ENCODE data around the gene STPG1.

STPG1 gene

DNA sequence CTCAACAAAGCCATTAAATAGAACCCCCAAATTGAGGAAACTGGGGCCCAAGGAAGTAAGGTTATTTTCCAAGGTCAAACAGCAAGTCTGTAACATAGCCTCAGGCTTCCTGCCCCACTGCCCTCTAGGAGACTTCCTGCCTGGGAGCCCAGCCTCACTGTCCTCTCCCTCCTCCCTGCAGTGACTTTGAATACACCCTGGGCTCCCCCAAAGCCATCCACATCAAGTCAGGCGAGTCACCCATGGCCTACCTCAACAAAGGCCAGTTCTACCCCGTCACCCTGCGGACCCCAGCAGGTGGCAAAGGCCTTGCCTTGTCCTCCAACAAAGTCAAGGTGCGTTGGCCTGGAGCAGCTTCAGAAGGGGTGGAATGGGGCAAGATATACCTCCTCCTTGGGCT lies 76.1 kb downstream of the STPG1 start:
- no peak for FAIRE-seq

DNA sequence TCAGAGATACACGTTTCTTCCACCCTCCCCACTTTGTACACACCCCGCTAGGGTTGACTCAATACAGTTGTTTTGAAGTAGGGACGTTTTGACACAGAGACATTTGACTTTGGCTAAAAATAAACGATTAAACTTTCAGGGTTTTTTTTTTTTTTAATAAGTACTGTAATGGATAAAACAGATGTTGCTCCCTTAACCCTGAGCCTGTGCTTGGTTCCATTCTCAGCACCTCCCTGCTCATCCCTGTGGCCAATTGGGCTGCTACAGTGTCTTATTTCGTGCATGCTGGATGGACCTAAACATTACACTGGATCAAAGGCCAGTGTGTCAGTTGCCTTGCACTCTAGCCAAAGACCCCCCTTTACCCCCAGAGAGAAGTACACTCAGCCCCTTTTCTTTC lies 77.5 kb downstream of the STPG1 start:
- FAIRE-seq: no peak

DNA sequence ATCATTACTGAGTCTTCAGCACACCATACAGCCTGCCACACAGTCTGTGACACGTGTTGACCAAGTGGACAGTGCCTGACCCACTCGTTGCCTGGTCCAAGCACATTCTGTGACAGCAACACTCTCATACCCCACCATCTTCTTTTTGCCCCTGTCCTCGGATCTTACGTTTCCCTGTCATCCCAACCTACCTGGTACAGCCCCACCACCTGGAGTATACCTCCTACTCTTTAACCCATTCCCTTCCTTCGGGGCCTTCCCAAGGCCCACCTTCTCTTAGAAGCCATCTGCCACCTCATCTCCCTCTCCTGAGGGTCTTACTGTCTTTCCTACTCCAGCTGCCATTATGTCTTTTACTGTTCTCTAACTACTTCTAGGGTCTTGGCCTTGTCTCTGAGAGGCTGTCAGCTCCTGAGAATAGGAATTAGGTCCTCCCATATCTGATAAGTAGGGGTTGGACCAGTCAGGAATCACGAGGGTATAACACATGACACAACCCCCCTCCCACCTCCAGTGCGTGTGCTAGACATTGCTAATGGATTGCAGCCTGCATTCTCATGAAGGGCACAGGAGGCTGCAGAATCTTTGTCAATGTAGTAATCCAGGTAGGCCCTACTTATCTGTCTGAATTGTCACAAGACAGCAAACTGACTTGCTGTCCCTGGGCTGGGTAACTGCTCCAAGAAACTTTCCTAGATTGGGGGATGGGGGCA lies 81.5 kb downstream of the STPG1 start:
- no peak for FAIRE-seq

DNA sequence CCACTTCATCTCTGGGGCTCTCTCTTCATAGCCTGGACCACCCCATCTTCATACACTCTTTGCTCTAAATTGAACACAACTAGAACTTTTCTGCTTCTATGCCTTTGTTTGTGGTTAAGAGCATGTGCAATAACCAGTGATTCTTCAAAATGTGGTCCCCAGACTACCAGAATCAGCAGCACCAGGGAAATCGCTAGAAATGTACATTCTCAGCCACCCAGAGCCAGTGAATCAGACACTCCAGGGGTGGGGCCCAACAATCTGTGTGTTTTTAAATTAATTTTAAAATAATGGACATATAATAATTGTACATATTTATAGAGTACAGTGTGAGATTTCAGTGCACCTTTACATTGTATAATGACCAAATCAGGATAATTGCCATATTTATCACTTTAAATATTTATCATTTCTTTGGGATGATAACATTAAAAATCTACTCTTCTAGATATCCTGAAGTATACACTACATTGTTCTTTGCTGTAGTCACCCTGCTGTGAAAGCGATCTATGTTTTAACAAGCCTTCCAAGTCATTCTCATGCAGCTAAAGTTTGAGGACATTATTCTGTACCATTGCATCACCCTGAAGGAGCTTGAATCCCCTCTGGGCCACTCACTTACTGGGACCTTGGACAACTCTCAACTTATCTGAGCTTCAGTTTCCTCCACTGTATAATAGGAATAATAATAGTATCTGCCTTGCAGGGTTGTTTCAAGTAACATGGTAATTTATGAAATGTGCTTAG lies 83.6 kb downstream of the STPG1 start:
- no peak for FAIRE-seq

DNA sequence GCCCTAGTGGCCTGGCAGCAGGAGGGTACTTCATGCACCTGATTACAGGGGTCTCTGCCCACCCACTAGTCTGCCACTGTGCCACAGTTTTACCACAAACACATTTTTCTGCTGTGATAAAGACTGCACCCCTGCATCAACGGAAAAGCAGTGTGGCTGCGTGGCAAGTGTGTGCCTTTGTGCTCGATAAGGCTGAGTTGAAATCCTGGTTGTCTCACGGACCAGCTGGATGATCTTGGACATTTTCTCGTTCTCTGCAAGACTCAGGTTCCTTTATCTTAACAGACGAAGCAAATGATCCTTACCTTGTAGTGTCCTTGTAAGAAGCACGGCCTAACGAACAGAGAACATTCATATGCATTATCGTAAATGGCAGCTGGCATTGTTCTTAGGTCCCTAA lies 84.3 kb downstream of the STPG1 start:
- no peak for FAIRE-seq

DNA sequence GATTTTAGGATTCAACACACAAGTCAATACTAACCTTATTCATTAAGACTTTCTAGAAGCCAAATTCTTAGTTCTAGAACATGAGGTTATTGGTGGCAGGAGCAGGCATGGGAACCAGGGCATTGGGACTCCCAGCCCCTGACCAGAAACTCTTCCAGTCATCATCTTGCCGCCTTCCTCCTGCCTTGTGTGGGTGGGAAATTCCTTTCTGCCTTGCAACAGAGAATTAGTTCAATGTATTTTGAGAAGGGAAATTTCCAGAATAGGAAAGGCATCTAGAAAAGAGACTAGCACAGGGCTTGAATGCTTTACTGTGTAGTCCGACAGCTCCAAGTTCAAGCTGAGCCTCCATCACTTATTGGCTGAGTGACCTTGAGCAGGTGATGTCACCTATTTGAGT lies 85.7 kb downstream of the STPG1 start:
- no peak for FAIRE-seq

DNA sequence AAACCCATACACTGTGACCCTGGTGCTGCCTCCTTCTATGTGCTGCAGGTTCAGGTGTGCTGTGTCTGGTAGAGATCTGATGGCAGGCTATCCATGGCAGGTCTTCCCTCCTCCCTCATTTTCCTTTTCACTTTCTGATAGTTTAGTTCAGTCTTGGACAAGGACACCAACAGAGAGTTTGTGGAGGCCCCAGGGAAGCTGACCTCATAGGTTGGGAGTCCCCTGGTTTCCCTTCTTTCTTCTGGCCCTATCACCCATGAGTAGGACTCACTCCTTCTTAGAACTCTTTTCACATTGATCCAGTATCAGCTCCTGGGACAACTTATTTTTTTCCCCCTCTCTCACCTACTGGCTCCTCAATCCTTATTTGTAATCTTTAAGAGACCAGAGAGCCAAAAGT lies 86.1 kb downstream of the STPG1 start:
- FAIRE-seq: no peak

DNA sequence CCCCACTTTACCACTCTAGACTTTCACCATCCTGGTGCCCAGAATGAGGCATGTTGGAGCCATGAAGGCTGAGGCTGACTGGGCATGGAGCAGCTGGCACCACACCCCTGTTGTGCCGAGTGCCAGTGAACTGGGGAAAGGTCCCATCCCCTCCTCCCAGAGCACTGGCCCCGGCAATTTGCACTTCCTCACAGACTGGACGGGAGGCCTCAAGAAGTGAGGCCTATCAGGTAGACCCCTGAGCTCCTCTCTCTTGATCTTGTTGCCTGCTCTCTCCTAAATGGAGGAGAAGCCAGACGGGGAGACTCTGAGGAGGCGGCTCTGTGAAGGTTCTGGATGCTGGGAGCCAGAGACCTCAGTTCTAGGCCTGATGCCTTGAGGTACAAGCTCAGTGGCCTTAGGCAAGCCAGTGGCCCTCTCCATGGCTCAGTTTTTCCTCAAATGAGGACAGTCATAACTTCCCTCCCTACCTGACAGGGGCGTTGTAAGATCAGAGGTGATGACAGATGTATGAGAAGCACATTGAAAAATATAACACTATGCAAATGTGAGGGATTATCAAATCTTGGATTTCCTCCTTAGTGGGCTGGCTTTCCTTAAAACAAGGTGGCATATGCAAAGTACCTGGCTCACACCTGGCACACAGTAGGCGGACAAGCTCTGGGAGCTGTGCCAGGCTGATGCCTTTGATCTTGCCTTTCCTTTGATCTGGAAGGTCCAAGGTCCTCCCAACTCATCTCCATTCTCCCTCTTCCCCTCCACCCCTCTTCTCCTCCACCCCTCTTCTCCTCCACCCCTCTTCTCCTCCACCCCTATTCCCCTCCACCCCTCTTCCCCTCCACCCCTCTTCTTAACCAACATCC lies 87.8 kb downstream of the STPG1 start:
- FAIRE-seq: no peak

DNA sequence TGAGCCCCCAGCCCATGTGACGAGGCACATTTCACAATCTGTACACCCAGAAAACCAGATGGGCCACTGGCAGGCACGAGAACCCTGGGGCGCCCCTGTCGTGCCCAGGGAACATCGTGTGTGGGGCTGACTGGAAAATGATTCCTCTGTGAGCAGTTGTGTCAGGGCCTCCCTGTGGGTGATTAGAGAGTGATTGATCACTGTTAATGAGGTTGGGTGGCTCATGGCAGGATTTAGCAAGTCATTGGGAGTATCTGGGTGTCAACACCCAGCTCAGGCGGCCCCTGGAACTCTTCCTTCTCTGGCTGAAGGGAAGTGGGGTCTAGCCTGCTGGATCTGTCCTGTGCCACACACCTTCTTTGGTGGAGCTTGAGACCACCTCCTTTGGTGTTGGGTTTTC lies 88.7 kb downstream of the STPG1 start:
- no peak for FAIRE-seq

DNA sequence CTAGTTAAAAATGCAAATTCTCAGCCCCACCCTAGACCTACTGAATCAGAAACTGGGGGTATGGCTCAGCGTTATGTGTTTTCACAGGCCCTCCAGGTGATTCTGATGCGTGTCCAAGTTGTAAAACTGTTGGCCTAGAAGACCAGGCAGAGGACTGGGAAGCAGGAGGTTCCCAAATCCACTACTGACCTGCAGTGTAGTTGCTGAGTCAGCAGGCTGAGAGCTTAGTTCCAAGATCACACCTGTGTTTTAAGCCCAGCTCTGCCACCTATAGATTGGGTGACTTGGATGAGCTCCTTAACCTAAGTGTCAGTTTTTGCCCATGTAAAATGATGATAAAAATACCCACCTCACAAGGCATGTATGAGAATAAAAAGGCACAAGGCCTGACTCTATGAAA lies 90.3 kb downstream of the STPG1 start:
- no peak for FAIRE-seq

DNA sequence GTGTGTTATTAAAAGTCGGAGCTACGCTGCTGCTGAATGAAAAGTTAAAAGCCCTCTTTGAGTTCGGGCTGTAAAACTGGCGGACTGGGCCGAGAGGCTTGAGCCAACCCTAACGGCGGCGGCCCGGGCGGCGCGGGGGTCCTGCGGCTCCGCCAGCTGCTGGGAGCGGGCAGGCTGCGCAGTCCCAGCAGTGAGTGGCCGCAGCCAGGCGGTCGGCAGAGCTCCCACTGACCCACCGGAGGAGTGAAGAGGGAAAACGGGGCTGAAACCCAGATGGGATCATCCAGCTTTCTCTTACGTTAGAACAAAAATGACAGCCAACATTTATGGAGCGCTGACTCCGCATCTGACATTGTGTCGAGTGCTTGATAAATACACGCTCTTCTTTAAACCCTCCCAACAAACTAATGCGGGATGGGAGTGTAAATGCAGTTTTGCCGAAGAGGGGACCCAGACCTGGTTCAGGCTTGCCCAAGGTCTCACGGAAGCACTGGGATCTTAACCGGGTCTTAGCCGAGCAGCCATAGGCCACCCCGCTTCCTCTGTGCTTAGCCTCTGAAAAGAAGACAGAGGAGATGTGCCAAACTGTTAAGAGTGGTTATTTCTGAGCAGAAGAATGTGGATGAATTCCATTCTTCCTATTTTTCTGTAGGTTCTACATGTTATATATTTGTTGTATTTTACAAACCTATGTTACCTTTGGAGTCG lies 91.0 kb downstream of the STPG1 start:
- FAIRE-seq: no peak

DNA sequence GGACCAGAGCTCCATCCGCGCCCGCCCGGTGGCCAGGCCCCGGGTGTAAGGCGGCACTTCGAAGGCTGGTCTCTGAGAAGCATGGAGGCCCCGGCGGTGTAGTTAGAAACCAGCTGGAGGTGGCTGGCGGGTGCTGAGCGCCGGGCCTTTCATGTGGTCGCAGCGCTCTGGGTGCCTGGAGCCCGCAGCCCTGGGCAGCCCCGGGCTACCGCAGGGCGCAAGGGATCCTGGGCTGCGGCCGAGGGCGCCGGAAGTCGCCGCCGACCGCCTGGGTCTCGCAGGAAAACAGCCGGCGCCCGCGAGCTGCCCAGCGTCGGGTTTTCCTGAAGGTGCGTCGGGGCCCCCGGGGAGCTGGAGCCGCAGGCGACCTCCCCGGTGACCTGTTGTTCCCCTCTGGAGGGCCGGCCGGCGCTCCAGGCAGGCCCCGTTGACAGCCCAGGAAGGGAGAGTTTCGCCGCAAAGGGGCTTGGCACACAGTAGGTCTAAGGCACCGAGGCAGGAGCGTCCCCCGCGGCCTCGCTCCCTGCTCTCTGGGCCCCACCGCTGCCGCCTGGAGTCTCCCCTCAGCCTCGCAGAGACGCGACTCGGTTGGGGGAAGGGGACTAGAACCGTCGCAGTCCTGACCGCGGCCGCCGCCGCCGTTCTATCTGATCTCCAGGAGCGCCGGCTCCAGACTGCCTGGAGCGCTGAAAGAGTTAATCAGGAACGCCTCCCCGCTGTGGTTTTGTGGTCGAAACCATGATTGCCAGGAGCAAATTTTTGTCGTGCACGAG lies 91.7 kb downstream of the STPG1 start:
- no peak for FAIRE-seq

DNA sequence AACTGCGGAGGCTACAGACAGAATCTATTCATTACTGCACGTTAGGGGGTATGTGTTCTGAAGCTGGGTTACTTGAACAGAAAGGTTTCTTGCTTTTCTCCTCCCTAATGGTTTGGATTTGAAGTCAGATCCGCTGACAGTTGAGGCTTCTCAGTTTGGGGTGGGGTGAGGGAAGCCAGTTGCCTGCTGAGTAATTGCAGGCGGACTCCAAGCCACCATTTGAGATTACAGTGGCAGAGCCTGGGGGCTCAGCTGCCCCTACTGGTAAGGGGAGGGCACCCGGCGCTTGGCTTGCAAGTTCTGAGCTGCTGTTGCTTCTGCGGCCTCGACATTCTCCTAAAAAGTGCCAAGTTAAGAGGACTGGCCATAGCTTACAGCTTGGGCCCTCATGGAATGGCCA lies 92.5 kb downstream of the STPG1 start:
- FAIRE-seq: no peak

DNA sequence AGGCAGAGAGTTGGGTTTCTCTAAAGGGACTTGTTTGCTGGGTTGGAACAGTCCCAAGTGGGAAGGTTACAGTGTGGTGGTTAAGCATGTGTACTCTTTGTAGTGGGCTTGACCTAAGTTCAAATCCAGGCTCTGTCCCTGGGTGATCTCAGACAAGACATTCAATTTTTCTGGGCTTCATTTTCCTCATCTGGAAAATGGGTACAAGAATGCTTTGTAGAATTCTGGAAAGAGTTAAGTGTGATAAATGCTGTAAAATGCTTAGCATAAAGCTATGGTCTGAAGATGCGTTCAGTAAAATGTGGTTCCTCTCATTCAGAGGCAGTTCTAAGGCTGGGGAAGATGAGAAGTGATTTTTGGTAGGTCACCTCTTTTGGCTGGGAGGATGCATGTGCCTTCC lies 93.6 kb downstream of the STPG1 start:
- FAIRE-seq: no peak

DNA sequence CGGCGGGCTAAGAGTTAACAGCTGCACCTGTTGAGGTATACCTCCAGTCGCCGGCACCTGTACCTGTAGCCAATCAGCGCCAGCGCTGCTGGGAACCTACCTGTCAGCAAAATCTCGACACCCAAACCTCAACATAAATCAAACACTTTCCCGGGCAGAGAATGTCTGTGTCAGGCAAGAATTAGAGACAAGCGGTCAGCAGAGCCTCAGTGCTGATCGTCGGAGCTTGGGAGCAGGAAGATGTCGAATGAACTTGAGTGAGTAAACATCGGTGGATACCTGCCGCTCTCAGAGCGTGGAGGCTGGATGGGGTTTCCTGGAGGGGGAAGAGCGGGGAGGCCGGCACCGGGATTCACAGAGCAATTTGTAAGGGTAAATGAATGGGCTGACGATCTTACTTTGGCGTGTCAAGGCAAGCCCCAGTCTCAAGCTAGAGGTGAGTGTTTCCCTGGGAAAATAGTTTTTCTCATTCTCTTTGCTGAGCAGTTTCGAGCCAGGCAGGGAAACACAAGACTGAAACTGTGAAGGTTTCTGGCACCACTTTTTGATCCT lies 94.2 kb downstream of the STPG1 start, which contains the start of gene GRHL3:
Gene GRHL3, plus strand, starts transcription at position 46 of the 552 bp plus-strand sequence. Its CDS starts 195 bp downstream, at position 241.
- no peak for FAIRE-seq

DNA sequence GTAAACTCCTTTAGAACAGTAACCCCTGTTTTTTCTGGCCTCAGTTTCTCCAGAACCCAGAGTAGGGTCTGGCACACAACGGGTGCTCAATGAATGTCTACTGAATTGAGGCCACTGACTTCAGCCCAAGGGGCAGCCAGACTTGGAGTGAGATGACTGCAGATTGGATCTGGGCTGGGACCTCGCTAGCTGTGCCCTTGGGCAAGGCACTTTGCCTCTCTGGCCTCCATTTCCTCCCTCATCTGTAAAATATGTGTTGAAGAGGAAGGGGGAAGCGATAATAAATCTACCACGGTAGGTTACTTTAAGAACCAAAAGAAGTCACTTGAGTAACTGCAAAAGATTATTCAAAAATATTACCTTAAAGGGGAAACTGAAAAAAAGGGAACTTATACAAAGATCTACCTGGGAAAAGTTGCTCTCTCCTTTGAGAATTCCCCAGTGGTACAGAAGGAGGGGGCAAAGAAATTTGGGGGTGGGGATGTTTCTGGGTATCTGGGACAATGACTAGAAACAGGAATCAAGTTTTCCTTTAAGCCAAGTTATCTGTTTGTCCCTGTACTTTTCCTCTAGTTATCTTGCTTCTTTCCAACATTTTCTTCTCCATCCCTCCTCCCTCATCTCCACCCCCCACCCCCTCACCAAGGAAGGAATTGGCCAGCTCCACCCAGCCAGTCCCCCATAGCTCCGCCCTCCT lies 94.8 kb downstream of the STPG1 start:
- no peak for FAIRE-seq

DNA sequence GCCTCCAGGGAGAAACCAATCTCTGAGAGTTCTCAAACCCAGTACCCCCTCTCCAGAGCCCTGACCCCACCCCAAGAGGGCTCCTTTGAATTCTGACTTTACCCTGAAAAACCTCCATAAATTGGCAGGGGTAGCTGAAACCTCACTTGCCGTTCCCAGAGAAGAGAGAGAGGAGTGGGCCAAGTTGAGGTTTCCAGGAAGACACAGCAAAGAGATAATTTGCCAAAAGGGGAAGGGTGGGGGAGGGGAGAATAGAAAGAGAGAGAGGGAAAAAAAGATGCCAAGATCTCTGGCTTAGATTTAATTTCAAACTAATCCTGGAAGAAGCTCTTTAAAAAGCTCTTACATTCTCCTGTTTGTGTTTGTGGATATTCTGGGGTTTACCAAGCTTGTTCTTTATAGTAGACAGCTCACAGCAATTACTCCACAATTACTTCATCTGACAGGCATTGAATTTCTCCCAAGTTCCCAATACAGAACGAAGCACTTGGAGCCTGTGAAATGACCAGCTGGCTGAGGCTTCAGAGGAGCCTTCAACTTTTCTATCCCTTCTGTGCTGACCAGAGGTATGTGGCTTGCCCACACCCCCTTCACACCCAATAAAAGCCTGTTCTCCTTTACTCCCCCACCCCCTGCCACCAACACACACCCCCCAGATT lies 95.5 kb downstream of the STPG1 start:
- no peak for FAIRE-seq

DNA sequence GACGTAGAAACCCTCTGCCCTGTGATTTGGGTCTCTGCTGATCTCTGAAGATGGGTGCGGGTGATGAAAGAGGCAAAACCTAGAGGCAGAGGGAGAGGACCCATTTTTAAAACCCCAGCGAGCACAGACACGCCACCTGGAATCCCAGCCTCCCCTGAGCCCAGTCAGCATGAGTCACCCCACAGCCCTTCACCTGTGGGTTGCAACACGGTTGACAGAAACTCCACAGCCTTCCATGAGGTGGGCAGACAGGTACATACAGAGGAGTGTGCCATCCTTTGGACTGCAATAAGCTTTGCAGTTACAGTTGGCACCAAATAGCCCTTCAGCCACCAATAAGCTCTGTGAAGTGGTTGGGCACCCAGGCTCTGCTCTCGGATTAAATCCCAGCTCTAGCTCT lies 96.5 kb downstream of the STPG1 start:
- FAIRE-seq: no peak

DNA sequence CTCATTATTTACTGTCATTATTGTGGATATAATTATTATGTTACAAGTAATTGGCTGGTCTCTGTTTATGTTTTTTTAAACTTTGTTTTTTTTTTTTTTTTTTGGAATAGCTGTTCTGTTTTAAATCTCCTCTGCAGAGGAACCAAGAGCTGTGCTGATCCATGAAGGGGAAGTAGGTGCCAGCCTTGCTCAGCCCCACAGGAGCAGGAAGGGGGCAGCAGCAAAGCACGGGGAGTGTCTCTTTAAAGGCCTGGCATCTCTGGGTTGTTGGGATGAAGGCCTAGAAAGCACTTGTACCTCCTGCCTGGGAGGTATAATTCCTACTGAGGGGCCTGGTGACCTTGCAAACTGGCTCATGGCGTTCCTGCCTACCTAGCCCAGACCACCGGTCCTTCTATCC lies 96.9 kb downstream of the STPG1 start:
- FAIRE-seq: no peak

DNA sequence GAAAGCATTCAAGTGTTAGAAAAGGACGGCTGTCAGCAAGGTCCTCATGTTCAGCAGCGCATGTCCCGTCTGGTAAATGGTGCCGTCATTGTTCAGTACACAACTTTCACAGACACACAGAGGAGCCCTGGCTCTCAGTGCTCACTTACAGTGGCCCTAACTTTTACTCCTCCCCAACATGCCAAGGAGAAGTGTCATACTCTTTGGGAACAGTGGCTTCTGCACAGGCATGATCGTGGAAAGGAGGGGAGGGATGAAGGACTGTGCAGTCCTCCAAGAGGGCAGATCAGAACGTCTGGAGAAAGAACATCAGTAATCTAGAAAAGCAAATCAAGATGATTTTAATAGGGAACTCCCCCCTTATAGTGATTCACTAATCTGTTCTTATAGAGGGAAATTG lies 98.2 kb downstream of the STPG1 start:
- FAIRE-seq: no peak

DNA sequence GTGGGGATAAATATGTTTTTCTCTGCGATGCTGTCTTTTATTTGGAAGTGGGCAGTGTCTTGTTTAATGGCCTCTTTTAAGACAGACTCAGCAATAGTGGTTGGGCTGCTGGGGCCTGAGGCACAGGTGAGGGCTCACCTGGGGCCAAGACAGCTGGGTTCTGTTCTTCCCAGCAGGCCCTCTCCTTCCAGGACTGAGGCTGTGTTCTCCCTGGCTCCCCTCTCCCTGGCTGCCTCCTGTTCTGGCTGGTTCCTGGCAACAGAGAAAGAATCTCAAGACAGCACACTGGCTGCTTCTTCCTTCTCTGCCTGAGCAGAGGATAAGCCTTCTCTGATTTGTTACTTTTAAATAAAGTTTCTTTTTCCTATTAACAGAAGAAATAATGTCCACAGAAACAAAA lies 101.8 kb downstream of the STPG1 start:
- FAIRE-seq: no peak
